ENCODE data around the gene GNA14.
"Not testable (repeated sequence)": the region's sequence is repeated elsewhere in the genome, so short reads cannot be mapped to it uniquely, and the experiment has no call there.

GNA14 gene

DNA sequence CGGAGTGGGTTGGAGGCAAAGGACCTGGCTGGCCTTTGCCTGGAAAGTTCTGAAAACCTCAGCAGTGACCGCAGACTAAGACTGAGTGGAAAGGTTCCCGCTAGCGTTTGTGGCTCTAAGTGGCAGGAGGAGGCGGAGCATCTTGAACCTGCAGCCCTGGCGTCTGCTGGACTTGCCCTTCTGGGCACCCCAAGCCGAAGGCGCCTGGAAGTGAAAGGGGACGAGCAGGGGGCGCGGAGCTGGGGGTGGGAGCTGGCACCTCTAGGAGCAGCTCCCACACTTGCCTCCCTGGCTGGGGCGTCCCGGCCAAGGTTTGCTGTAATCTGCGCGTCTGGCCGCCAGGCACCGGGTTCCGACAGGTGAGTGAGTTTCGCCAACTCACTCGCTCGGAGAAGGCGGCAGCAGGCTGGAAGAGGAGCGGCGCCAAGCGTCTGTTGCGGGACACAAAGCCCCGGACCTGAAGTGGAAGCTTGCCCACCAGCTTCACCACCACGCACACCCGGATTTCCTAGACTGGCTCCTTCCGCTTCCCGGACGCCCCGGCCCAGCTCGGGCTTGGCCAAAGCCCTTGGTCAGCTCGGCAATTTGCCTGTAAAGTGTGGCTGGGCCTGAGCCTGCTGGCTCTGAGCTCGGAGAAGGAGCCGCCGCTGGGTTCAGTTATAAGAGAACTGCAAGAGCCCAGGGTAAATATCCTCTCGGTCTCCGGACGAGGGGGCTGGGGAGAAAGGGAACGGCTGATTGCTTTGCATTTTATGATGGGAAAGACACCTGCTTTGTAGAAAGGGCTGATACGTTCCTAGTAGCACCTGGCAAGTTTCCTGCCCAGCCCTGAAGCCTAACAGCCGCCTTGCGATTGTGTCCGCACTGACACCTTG lies at the start of gene GNA14:
Gene GNA14 (minus strand): TSS at position 89 of the 875 bp plus-strand sequence. CDS start 529 bp downstream, outside the sequence.
- DNase-seq: no peak

- DNase-seq: no peak
Measured at GRCh38 chr9:77697238-77697984, 49.3 kb upstream of the GNA14 start.

DNA sequence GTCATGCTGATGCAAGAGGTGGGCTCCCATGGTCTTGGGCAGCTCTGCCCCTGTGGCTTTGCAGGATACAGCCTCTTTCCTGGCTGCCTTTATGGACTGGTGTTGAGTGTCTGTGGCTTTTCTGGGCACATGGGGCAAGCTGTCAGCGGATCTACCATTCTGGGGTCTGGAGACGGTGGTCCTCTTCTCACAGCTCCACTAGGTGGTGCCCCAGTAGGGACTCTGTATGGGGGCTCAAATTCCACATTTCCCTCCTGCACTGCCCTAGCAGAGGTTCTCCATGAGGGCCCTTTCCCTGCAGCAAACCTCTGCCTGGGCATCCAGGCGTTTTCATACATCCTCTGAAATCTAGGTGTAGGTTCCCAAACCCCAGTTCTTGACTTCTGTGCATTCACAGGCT lies 42.6 kb upstream of the GNA14 start:
- DNase-seq: not testable (repeated sequence)

GRCh38 chr9:77690119-77690518 lies 42.0 kb upstream of the GNA14 start:
- not testable (repeated sequence) for DNase-seq

DNA sequence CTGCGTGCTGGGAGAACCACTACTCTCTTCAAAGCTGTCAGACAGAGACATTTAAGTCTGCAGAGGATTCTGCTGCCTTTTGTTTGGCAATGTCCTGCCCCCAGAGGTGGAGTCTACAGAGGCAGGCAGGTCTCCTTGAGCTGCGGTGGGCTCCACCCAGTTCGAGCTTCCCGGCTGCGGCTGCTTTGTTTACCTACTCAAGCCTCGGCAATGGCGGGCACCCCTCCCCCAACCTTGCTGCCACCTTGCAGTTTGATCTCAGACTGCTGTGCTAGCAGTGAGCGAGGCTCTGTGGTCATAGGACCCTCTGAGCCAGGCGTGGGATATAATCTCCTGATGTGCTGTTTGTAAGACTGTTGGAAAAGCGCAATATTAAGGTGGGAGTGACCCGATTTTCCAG lies 39.6 kb upstream of the GNA14 start:
- not testable (repeated sequence) for DNase-seq

- no peak for DNase-seq
Measured at GRCh38 chr9:77680581-77680980, 32.5 kb upstream of the GNA14 start.

DNA sequence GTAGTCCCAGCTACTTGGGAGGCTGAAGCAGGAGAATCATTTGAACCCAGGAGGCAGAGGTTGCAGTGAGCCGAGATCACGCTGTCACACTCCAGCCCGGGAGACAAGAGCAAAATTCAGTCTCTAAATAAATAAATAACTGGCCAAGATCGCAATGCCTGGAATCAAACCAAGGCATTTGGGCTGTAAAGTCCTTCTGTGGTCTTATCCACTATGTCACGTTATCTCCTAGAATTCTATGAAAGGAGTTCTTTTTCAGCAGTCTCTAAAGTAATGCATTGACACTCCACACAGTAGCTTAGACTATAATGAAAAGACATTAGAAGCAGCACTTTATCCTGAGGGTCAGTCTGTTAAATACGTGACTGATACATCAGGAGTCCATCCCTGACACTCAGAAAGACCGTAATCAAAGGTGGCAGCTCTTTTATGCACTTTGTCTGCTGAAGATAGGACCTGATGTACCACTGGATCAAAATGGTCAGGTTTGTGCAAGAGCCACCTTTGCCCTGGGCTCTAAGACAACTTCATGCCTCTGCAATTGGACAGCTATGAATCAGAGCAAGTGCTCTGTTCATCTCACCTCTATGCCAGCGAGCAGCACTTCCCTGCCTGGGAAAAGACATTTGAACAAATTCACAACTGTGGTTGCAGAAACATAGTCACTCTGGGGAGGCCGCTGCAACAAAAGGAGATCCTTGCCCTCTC lies 31.7 kb upstream of the GNA14 start:
- DNase-seq: no peak

- no peak for DNase-seq
Measured at GRCh38 chr9:77679088-77679487, 31.0 kb upstream of the GNA14 start.

DNA sequence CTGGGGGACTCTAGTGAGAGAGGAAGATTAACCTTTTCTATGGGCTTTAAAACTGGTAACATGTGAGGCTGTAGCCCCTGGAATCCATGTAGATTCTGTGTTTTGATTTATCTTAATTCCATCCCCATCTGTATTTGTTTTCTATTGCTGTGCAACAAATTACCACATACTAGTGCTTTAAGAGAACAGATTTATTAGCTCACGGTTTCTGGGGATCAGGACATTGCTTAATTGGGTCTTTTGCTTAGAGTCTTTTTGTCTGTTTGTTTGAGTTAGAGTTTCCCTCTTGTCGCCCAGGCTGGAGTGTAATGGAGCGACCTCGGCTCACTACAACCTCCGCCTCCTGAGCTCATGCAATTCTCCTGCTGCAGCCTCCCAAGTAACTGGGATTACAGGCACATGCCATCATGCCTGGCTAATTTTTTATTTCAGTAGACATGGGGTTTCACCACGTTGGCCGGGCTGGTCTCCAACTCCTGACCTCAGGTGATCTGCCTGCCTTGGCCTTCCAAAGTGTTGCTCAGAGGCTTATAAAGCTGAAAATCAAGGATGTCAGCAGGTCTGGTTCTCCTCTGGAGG lies 29.9 kb upstream of the GNA14 start:
- DNase-seq: no peak

DNA sequence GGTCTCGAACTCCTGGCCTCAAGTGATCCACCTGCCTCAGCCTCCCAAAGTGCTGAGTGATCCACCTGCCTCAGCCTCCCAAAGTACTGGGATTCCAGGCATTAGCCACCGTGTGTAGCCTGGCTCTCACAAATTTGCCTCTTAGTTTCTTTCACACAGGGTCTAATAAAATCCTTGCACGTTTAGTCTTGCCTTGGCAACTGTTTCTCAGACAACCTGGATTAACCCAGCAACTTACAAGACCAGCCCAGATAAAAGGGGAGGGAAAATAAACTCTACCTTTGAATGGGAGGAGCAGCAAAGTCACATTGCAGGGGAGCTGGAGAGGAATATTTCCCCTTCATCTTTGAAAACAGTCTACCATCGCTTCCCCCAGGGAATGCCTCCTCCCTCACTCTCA lies 29.3 kb upstream of the GNA14 start:
- DNase-seq: no peak

- DNase-seq: no peak
Measured at GRCh38 chr9:77673941-77674791, 26.0 kb upstream of the GNA14 start.

DNA sequence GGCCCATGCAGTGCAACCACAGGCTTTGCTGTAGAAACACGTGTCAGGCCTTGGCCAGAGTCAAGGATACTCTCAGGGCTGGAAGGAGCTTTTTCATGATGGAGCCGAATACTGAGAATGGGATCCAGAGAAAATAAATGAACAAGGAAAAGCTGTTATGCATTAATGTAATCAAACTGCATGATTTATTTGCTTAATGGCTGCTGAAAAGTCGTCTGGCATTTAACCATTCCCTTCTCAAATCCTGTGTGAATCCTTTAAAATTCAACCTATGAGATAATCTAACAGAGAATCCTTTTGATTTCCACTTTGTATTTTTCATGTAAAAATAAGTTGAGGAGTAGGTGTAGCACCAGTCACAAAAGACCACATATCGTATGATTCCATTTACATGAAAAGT lies 24.1 kb upstream of the GNA14 start:
- DNase-seq: no peak

DNA sequence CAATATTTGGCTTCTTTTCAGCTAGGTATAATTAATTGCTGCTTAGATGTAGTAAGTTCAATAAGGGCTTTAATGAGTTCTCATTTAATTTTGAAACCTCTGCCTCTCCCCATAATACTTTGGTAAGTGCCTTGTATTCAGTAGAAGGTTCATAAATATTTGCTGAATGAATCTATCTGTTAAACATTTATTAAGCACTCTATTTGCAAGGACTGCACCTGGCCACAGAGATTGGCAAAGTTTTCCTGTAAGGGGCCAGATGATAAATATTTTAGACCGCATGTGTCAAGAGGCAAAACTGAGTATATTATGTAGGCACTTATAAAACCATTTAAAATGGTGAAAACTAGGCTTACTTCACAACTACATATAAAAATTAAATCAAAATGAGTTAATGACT lies 19.0 kb upstream of the GNA14 start:
- no peak for DNase-seq

DNA sequence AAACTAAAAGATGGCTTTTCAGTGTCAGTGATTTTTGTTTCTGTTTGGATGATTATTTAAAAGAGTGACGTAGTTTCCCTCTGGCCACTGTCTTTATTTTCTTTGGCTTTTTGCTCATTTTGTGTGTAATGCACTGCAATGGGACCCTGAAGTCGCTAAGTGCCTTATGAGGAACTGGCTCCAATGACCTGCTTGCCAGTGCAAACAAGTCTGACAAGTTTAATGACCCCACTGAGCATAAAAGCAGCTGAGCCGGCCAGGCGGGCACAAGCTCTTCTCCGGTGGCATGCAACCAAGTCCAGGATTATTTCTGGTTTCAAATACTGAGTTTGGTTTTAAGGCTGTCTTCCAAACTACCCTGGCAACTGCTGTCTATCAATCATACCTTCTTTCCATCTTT lies 15.6 kb upstream of the GNA14 start:
- no peak for DNase-seq

- no peak for DNase-seq
Measured at GRCh38 chr9:77661566-77662085, 13.5 kb upstream of the GNA14 start.

GRCh38 chr9:77659926-77660325 lies 11.8 kb upstream of the GNA14 start:
- no peak for DNase-seq

- DNase-seq: no peak
Measured at GRCh38 chr9:77651203-77651602, 3.1 kb upstream of the GNA14 start.

- no peak for DNase-seq
Measured at GRCh38 chr9:77649109-77649812, 1.1 kb upstream of the GNA14 start.

GRCh38 chr9:77647267-77648233 lies 572 bp downstream of the GNA14 start:
- no peak for DNase-seq

- DNase-seq: no peak
Measured at GRCh38 chr9:77643871-77644270, 4.3 kb downstream of the GNA14 start.

Measured in activated CD4-positive, CD25-positive, alpha-beta regulatory T cell (primary cell).